ENCODE measurements around the gene KMT2D.
A peak's percentile ranks its signal among the peaks of the same experiment; 100 is the strongest.

Gene KMT2D

GRCh38 chr12:49028666-49029275 lies 31.8 kb downstream of the KMT2D start:
- DNase-seq (ENCODE audit: low spot score in 2 of 2) (no peak), ATAC-seq (ENCODE audit: low read depth) (no peak)
- H3K9me3 Mint-ChIP-seq = no peaks in the 10 kb centered on the region
- H3K4me3 Mint-ChIP-seq = no peak overlapping the region
- no peaks in the 10 kb centered on the region for H3K27me3 Mint-ChIP-seq
- H3K36me3 Mint-ChIP-seq = peaks cover 23% of the 10 kb centered on the region
- peaks cover under 1% of the 10 kb centered on the region for H3K4me1 Mint-ChIP-seq
- H3K27ac Mint-ChIP-seq = no peak overlapping the region

GRCh38 chr12:49027846-49028555 lies 32.6 kb downstream of the KMT2D start:
- Mint-ChIP-seq H3K36me3 (peaks cover 21% of the 10 kb centered on the region), H3K27ac (no peak overlapping the region), H3K4me3 (no peak overlapping the region), H3K4me1 (no peaks in the 10 kb centered on the region), H3K9me3 (no peaks in the 10 kb centered on the region), H3K27me3 (no peaks in the 10 kb centered on the region)
- no peak for DNase-seq (ENCODE audit: low spot score in 2 of 2)
- ATAC-seq (ENCODE audit: low read depth) = no peak

DNA sequence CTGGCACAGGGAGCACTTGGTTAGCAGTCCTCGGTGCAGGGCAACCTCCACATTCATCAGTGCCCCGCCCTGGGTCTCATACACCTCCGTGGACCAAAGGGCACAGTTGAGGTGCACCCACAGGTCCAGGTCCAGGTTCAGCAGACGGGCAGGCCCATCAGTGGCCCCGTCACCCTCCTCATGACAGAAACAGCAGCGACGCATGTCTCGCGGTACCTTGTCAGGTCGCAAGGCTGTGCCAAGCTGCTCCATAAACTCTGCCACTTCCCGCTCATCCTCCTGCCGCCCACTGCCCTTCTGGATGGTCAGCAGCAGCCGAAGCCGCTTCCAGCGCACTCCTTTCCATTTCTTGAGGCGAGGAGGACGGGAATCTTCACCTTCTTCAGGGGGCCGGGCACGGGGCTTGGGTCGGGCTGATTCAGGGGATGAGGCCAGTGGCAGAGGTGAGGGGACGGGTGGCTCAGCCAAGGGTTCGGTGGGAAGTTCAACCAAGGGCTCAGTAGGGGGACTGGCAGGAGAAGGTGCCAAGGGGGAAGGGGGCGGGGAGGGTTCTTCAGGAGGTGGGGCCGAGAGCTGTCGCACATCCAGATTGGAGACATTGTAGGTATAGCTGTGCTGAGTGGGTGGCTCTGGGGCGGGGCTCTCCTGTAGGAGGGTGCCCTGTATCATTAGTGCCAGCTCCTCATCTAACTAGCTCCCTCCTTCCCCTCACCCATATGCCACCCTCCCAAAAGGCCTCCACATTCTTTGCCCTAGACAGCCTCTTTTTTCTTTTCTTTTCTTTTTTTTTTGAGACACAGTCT lies 33.7 kb downstream of the KMT2D start:
- Mint-ChIP-seq H3K36me3 (peaks cover 27% of the 10 kb centered on the region), H3K4me1 (no peaks in the 10 kb centered on the region), H3K27me3 (no peaks in the 10 kb centered on the region), H3K27ac (no peak overlapping the region), H3K9me3 (no peaks in the 10 kb centered on the region), H3K4me3 (no peak overlapping the region)
- no peak for DNase-seq (ENCODE audit: low spot score in 2 of 2)
- ATAC-seq (ENCODE audit: low read depth) = no peak

DNA sequence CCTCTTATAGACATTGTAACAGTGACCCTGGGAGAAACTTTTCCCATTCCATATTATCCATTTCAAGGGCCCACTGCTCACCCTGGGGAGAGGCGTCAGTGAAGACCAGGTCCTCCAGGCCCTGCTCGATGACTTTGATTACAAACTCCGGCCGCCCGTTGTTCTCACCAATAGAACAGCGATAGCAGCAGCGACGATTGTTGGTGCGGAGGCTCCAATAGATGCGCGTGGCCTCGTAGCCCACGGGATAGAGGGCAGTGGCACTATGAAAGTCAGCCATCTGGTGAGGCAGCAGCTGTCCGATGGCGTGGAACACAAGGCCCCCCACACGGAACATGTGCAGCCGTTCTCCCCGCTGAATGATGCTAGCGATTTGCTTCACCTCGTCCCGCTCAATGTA lies 34.5 kb downstream of the KMT2D start:
- Mint-ChIP-seq H3K9me3 (no peaks in the 10 kb centered on the region), H3K4me3 (no peak overlapping the region), H3K36me3 (peaks cover 30% of the 10 kb centered on the region), H3K27me3 (no peaks in the 10 kb centered on the region), H3K27ac (no peak overlapping the region), H3K4me1 (no peaks in the 10 kb centered on the region)
- ATAC-seq (ENCODE audit: low read depth) = no peak
- no peak for DNase-seq (ENCODE audit: low spot score in 2 of 2)

- Mint-ChIP-seq H3K4me3 (no peak overlapping the region), H3K27ac (no peak overlapping the region), H3K36me3 (peaks cover 30% of the 10 kb centered on the region), H3K4me1 (no peaks in the 10 kb centered on the region), H3K27me3 (no peaks in the 10 kb centered on the region), H3K9me3 (no peaks in the 10 kb centered on the region)
- DNase-seq (ENCODE audit: low spot score in 2 of 2) (no peak), ATAC-seq (ENCODE audit: low read depth) (no peak)
These were observed 35.1 kb downstream of the KMT2D start for GRCh38 chr12:49025463-49025862.

DNA sequence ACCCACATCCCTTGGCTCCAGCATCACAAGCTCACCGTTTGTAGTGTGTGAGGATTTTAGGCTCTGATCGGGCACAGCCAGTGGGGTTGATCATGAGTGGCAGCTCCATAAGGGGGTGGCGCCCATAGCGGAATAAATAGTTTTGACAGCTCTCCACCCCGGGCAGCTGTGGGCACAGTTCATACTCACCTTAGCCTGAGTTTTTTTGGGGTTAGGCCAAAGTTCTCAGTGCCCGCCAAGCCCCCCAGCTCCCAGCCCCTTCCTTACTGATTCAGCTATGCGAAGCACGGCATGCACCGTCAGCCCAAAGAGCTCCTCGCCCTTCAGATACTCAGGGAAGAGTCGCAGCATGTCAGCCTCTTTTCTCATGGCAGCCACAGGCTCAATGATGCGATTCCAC lies 36.1 kb downstream of the KMT2D start:
- ATAC-seq (ENCODE audit: low read depth) (no peak), DNase-seq (ENCODE audit: low spot score in 2 of 2) (no peak)
- Mint-ChIP-seq H3K36me3 (peaks cover 30% of the 10 kb centered on the region), H3K4me1 (peaks cover 5% of the 10 kb centered on the region), H3K9me3 (no peaks in the 10 kb centered on the region), H3K27me3 (no peaks in the 10 kb centered on the region), H3K27ac (peak overlapping the region; percentile 31), H3K4me3 (no peak overlapping the region)

DNA sequence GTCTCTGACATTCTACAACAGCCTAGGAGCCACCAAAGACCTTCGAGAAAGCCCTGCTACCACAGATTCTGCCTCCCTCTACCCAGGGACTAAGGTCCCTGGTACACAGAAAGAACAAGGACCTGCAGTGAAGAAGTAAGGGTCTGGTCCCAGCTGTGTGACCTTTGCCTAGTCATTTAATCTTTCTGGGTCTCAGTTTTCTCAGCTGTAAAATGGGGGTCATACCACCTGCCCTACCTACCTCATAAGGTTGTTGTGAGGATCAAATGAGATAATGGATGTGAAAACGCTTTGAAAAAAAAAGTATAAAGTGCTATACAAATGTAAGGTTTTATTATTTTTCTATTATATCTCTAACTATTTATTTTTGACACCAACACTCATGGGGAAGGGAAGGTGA lies 36.8 kb downstream of the KMT2D start:
- Mint-ChIP-seq H3K36me3 (peaks cover 28% of the 10 kb centered on the region), H3K4me1 (peaks cover 9% of the 10 kb centered on the region), H3K4me3 (no peak overlapping the region), H3K9me3 (no peaks in the 10 kb centered on the region), H3K27me3 (no peaks in the 10 kb centered on the region), H3K27ac (no peak overlapping the region)
- DNase-seq (ENCODE audit: low spot score in 2 of 2) = no peak
- ATAC-seq (ENCODE audit: low read depth) = no peak

DNA sequence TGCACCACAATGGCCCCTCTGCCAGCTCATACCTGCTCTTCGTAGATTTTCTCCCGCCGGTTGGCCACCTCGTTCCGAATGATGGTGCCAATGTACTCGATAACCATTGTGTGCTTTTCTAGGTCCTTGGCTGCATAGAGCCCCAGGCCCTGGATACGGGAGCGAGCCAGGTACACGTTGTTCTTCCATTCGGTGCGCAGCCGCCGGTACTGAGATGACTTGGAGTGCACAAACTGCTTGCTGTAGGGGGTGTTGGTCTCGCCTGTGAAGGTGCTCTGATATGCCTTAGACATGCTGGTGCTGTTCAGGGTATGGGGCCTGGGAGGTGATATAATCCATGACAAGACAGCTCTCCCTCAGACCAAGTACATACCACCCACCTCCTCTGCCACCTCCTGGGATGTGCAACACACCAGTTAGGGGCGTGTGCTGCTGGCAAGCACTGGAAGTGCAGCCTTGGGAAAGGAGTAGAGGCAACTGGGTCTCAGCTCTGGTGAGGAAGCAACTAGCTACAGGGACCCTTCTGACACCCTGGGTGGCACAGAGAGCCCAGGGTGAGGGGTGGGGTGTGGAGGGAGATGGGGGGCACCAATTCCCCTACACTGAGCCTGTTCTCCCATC lies 37.9 kb downstream of the KMT2D start:
- Mint-ChIP-seq H3K9me3 (no peaks in the 10 kb centered on the region), H3K27me3 (no peaks in the 10 kb centered on the region), H3K36me3 (peaks cover 23% of the 10 kb centered on the region), H3K27ac (peak overlapping the region; percentile 71), H3K4me1 (peaks cover 12% of the 10 kb centered on the region), H3K4me3 (no peak overlapping the region)
- no peak for ATAC-seq (ENCODE audit: low read depth)
- DNase-seq (ENCODE audit: low spot score in 2 of 2) = no peak

- Mint-ChIP-seq H3K4me3 (no peak overlapping the region), H3K4me1 (peaks cover 18% of the 10 kb centered on the region), H3K27ac (peak overlapping the region; percentile 85), H3K36me3 (peaks cover 27% of the 10 kb centered on the region), H3K27me3 (no peaks in the 10 kb centered on the region), H3K9me3 (no peaks in the 10 kb centered on the region)
- ATAC-seq (ENCODE audit: low read depth) (no peak), DNase-seq (ENCODE audit: low spot score in 2 of 2) (no peak)
These were observed 39.2 kb downstream of the KMT2D start for GRCh38 chr12:49021292-49021915.

DNA sequence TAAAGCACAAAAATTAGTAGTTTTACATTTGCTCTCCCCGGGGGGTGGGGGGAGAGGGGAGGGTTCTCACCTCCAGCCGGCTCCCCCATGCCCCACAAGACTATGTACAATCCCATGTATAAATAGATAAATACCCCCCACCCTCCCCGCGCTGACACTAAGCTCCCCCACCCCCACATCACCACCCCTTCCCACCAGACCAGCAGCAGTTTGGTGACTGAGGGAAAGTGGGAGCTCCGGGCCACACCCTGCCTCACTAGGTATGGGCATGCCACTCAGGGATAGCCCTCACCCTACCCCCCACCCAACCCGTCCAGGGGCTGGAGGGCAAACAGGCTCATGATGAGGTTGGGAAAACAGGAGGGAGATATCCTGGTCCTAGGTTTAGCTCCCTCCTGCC lies 40.2 kb downstream of the KMT2D start:
- H3K4me1 Mint-ChIP-seq = peaks cover 21% of the 10 kb centered on the region
- DNase-seq (ENCODE audit: low spot score in 2 of 2) (no peak), ATAC-seq (ENCODE audit: low read depth) (no peak)
- H3K9me3 Mint-ChIP-seq = no peaks in the 10 kb centered on the region
- no peaks in the 10 kb centered on the region for H3K27me3 Mint-ChIP-seq
- peaks cover 26% of the 10 kb centered on the region for H3K36me3 Mint-ChIP-seq
- H3K27ac Mint-ChIP-seq = peak overlapping the region; percentile 85
- no peak overlapping the region for H3K4me3 Mint-ChIP-seq

DNA sequence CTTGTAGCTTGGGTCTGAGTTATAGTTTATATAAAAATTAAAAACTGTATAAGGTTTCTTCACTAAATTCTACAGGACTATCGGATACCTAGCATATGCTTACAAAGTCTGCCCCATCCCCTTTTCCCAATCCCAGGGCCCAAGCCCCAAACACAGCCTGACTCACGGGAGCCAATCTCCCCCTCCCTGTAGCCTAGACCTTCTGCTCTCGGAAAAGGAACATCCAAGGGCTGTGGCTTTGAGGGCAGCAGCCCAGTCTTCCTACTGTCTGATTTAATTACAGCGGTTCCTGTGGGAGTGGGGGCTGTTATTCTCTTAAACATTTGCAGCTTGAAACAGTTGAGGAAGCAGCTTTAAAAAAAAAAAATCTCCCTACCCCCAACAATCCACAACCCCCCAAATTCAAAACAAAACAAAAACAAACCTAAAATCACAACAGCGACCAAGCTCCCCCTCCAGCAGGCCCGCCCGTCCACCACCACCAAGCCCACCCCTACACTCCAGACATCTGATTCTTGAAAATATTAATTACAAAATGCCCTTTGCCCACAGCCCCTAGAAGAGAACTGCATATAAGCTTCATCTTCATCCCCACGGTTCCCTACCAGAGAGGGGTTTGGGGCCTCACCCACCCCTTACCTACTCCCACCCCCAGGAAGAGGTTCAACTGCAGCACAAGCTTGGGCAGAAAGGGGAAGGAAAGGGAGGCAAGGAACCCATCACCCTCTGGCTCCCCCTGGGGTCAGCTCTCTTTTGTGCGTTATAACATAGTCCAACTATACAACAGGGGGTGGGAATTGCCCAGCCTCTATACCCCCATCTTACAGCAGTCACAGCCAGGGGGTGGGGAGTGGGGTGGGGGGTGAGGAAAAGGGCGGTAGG lies 40.9 kb downstream of the KMT2D start:
- H3K9me3 Mint-ChIP-seq = no peaks in the 10 kb centered on the region
- peaks cover 24% of the 10 kb centered on the region for H3K4me1 Mint-ChIP-seq
- ATAC-seq (ENCODE audit: low read depth) (no peak), DNase-seq (ENCODE audit: low spot score in 2 of 2) (peak in 1 of 2 donors; percentile 43)
- H3K4me3 Mint-ChIP-seq = peak overlapping the region; percentile 75
- peaks cover 23% of the 10 kb centered on the region for H3K36me3 Mint-ChIP-seq
- peak overlapping the region; percentile 100 for H3K27ac Mint-ChIP-seq
- H3K27me3 Mint-ChIP-seq = no peaks in the 10 kb centered on the region

- peak overlapping the region; percentile 100 for H3K27ac Mint-ChIP-seq
- H3K36me3 Mint-ChIP-seq = peaks cover 22% of the 10 kb centered on the region
- H3K27me3 Mint-ChIP-seq = no peaks in the 10 kb centered on the region
- H3K4me3 Mint-ChIP-seq = peak overlapping the region; percentile 97
- ATAC-seq (ENCODE audit: low read depth) = peak; percentile 60
- peaks cover 24% of the 10 kb centered on the region for H3K4me1 Mint-ChIP-seq
- DNase-seq (ENCODE audit: low spot score in 2 of 2) = no peak
- H3K9me3 Mint-ChIP-seq = no peaks in the 10 kb centered on the region
These were observed 41.5 kb downstream of the KMT2D start for GRCh38 chr12:49019120-49019430.

All from memory B cell (primary cell).